Astrocyte of the cerebellum (primary cell): Measurements from ENCODE around the gene ERLIN1.

ENCODE experiments used
- DNase-seq: peaks from one replicate; pipeline ENCODE4 v3.0.0-alpha.2; 2011; ENCODE audit warnings: low read depth
- H3K4me3 ChIP-seq: 2 replicates; pipeline ENCODE4 v1.5.1; 2011; ENCODE audit warnings: mild to moderate bottlenecking, low read depth, low read length, moderate library complexity
- CTCF ChIP-seq: IDR thresholded peaks from 2 replicates; pipeline ENCODE4 v1.5.1; 2012; ENCODE audit warnings: low read length, low read depth, moderate library complexity, mild to moderate bottlenecking; ENCODE audit errors: missing control alignments
- in situ Hi-C: cut with HindIII; loops from 2 replicates; pipeline ENCODE4 v1.10.0; 2017; ENCODE audit warnings: low sequenced_read_pairs

The ERLIN1 gene

GRCh38 chr10:100163704-100164621, 21.9 kb downstream of the ERLIN1 start:
- no peak for DNase-seq
- in situ Hi-C loops = no loop called here
- no peak overlapping the region for H3K4me3 ChIP-seq
- TF ChIP-seq CTCF = no peak

GRCh38 chr10:100162696-100163095, 23.1 kb downstream of the ERLIN1 start:
- DNase-seq = no peak
- in situ Hi-C loops = no loop called here
- TF ChIP-seq CTCF = no peak

GRCh38 chr10:100158044-100158805, 27.6 kb downstream of the ERLIN1 start:
- H3K4me3 ChIP-seq = no peak overlapping the region
- DNase-seq = no peak
- in situ Hi-C loops = no loop called here
- TF ChIP-seq CTCF = no peak

More at GRCh38 chr10:100162696-100163095, 23.1 kb downstream of the ERLIN1 start:
- no peak overlapping the region for H3K4me3 ChIP-seq

- no peak for DNase-seq
- in situ Hi-C loops = no loop called here
- H3K4me3 ChIP-seq = no peak overlapping the region
- no peak for TF ChIP-seq CTCF
Observed at GRCh38 chr10:100157156-100157555, 28.7 kb downstream of the ERLIN1 start.

GRCh38 chr10:100155936-100156335, 29.9 kb downstream of the ERLIN1 start:
- in situ Hi-C loops = no loop called here
- DNase-seq = no peak
- H3K4me3 ChIP-seq = no peak overlapping the region

More at GRCh38 chr10:100155936-100156335, 29.9 kb downstream of the ERLIN1 start:
- TF ChIP-seq CTCF = no peak
